Glomerular visceral epithelial cell (primary cell): Measurements from ENCODE around the gene B2M.
"Not testable (repeated sequence)": the region's sequence is repeated elsewhere in the genome, so short reads cannot be mapped to it uniquely, and the experiment has no call there.

Experiments
- DNase-seq: peaks from one replicate; pipeline ENCODE4 v3.0.0-alpha.2; 2016; ENCODE audit errors: extremely low spot score

B2M gene

GRCh38 chr15:44726136-44726535 lies 14.8 kb downstream of the B2M start:
- DNase-seq: no peak

GRCh38 chr15:44726568-44727484 lies 15.5 kb downstream of the B2M start:
- peak; percentile 81 for DNase-seq

- DNase-seq: no peak
These were observed 16.3 kb downstream of the B2M start for GRCh38 chr15:44727485-44728231.

GRCh38 chr15:44728232-44728575 lies 16.9 kb downstream of the B2M start:
- DNase-seq: not testable (repeated sequence)

GRCh38 chr15:44728576-44729407 lies 17.5 kb downstream of the B2M start:
- peak; percentile 99 for DNase-seq

- no peak for DNase-seq
These were observed 18.3 kb downstream of the B2M start for GRCh38 chr15:44729408-44730127.

- DNase-seq: no peak
These were observed 23.6 kb downstream of the B2M start for GRCh38 chr15:44734839-44735481.

- DNase-seq: no peak
These were observed 24.3 kb downstream of the B2M start for GRCh38 chr15:44735482-44736180.

GRCh38 chr15:44736181-44736765 lies 25.0 kb downstream of the B2M start, which contains the start of gene TRIM69:
TRIM69 (plus strand) TSS chr15:44736528; CDS start chr15:44736705, 177 bp downstream.
- no peak for DNase-seq

GRCh38 chr15:44738340-44738984 lies 27.1 kb downstream of the B2M start:
- DNase-seq: peak; percentile 58

- not testable (repeated sequence) for DNase-seq
These were observed 28.0 kb downstream of the B2M start for GRCh38 chr15:44739222-44739847.

- not testable (repeated sequence) for DNase-seq
These were observed 32.1 kb downstream of the B2M start for GRCh38 chr15:44743454-44743853.

- DNase-seq: no peak
These were observed 42.0 kb downstream of the B2M start for GRCh38 chr15:44753345-44753744.

- no peak for DNase-seq
These were observed 51.9 kb downstream of the B2M start for GRCh38 chr15:44763187-44763586.

GRCh38 chr15:44763848-44764247 lies 52.5 kb downstream of the B2M start:
- no peak for DNase-seq

GRCh38 chr15:44765036-44765435 lies 53.7 kb downstream of the B2M start:
- no peak for DNase-seq
